ENCODE data around the gene AUTS2.

Gene AUTS2

GRCh38 chr7:69586321-69586720 is 12.0 kb upstream of the AUTS2 start:
- no peaks in the 10 kb centered on the region for H3K4me1 ChIP-seq (ENCODE audit: control insufficient read depth, insufficient read depth, low read length)
- H3K27me3 ChIP-seq (ENCODE audit: control insufficient read depth in 1 of 2, insufficient read depth in 2 of 2, low read length in 2 of 2) = no peaks in the 10 kb centered on the region
- no peaks in the 10 kb centered on the region for H3K36me3 ChIP-seq (ENCODE audit: control insufficient read depth in 2 of 2, insufficient read depth in 2 of 2, low read length in 2 of 2)
- H3K9me3 ChIP-seq (ENCODE audit: control insufficient read depth in 2 of 2, low read length in 2 of 2) = no peaks in the 10 kb centered on the region
- no peak overlapping the region for H3K27ac ChIP-seq (ENCODE audit: low read length)
- no peak overlapping the region for H3K9ac ChIP-seq (ENCODE audit: low read length in 2 of 2)
- no peak overlapping the region for H3K4me3 ChIP-seq (ENCODE audit: low read length in 2 of 2)

GRCh38 chr7:69588773-69589172 is 9.5 kb upstream of the AUTS2 start:
- H3K36me3 ChIP-seq (ENCODE audit: control insufficient read depth in 2 of 2, insufficient read depth in 2 of 2, low read length in 2 of 2) = no peaks in the 10 kb centered on the region
- no peaks in the 10 kb centered on the region for H3K4me1 ChIP-seq (ENCODE audit: control insufficient read depth, insufficient read depth, low read length)
- no peak overlapping the region for H3K4me3 ChIP-seq (ENCODE audit: low read length in 2 of 2)
- no peak overlapping the region for H3K27ac ChIP-seq (ENCODE audit: low read length)
- no peak overlapping the region for H3K9ac ChIP-seq (ENCODE audit: low read length in 2 of 2)
- H3K9me3 ChIP-seq (ENCODE audit: control insufficient read depth in 2 of 2, low read length in 2 of 2) = no peaks in the 10 kb centered on the region
- no peaks in the 10 kb centered on the region for H3K27me3 ChIP-seq (ENCODE audit: control insufficient read depth in 1 of 2, insufficient read depth in 2 of 2, low read length in 2 of 2)

GRCh38 chr7:69591805-69592204 is 6.5 kb upstream of the AUTS2 start:
- no peaks in the 10 kb centered on the region for H3K36me3 ChIP-seq (ENCODE audit: control insufficient read depth in 2 of 2, insufficient read depth in 2 of 2, low read length in 2 of 2)
- no peak overlapping the region for H3K9ac ChIP-seq (ENCODE audit: low read length in 2 of 2)
- no peak overlapping the region for H3K4me3 ChIP-seq (ENCODE audit: low read length in 2 of 2)
- no peak overlapping the region for H3K27ac ChIP-seq (ENCODE audit: low read length)
- H3K27me3 ChIP-seq (ENCODE audit: control insufficient read depth in 1 of 2, insufficient read depth in 2 of 2, low read length in 2 of 2) = no peaks in the 10 kb centered on the region
- H3K4me1 ChIP-seq (ENCODE audit: control insufficient read depth, insufficient read depth, low read length) = peaks cover 4% of the 10 kb centered on the region
- no peaks in the 10 kb centered on the region for H3K9me3 ChIP-seq (ENCODE audit: control insufficient read depth in 2 of 2, low read length in 2 of 2)

- no peak overlapping the region for H3K4me3 ChIP-seq (ENCODE audit: low read length in 2 of 2)
- no peak overlapping the region for H3K27ac ChIP-seq (ENCODE audit: low read length)
- no peak overlapping the region for H3K9ac ChIP-seq (ENCODE audit: low read length in 2 of 2)
- H3K27me3 ChIP-seq (ENCODE audit: control insufficient read depth in 1 of 2, insufficient read depth in 2 of 2, low read length in 2 of 2) = no peaks in the 10 kb centered on the region
- H3K4me1 ChIP-seq (ENCODE audit: control insufficient read depth, insufficient read depth, low read length) = peaks cover 10% of the 10 kb centered on the region
- no peaks in the 10 kb centered on the region for H3K9me3 ChIP-seq (ENCODE audit: control insufficient read depth in 2 of 2, low read length in 2 of 2)
- H3K36me3 ChIP-seq (ENCODE audit: control insufficient read depth in 2 of 2, insufficient read depth in 2 of 2, low read length in 2 of 2) = no peaks in the 10 kb centered on the region
These were observed 4.8 kb upstream of the AUTS2 start for GRCh38 chr7:69593511-69593910.

- H3K27ac ChIP-seq (ENCODE audit: low read length) = no peak overlapping the region
- H3K9ac ChIP-seq (ENCODE audit: low read length in 2 of 2) = no peak overlapping the region
- no peaks in the 10 kb centered on the region for H3K27me3 ChIP-seq (ENCODE audit: control insufficient read depth in 1 of 2, insufficient read depth in 2 of 2, low read length in 2 of 2)
These were observed 2.9 kb upstream of the AUTS2 start for GRCh38 chr7:69595415-69595814.

GRCh38 chr7:69596056-69596455 is 2.2 kb upstream of the AUTS2 start:
- Histone ChIP-seq H3K9ac (ENCODE audit: low read length in 2 of 2) (no peak overlapping the region), H3K27me3 (ENCODE audit: control insufficient read depth in 1 of 2, insufficient read depth in 2 of 2, low read length in 2 of 2) (no peaks in the 10 kb centered on the region), H3K36me3 (ENCODE audit: control insufficient read depth in 2 of 2, insufficient read depth in 2 of 2, low read length in 2 of 2) (no peaks in the 10 kb centered on the region), H3K9me3 (ENCODE audit: control insufficient read depth in 2 of 2, low read length in 2 of 2) (no peaks in the 10 kb centered on the region), H3K27ac (ENCODE audit: low read length) (no peak overlapping the region), H3K4me1 (ENCODE audit: control insufficient read depth, insufficient read depth, low read length) (peaks cover 17% of the 10 kb centered on the region), H3K4me3 (ENCODE audit: low read length in 2 of 2) (no peak overlapping the region)

More at GRCh38 chr7:69595415-69595814, 2.9 kb upstream of the AUTS2 start:
- Histone ChIP-seq H3K9me3 (ENCODE audit: control insufficient read depth in 2 of 2, low read length in 2 of 2) (no peaks in the 10 kb centered on the region), H3K4me1 (ENCODE audit: control insufficient read depth, insufficient read depth, low read length) (peaks cover 10% of the 10 kb centered on the region), H3K4me3 (ENCODE audit: low read length in 2 of 2) (no peak overlapping the region), H3K36me3 (ENCODE audit: control insufficient read depth in 2 of 2, insufficient read depth in 2 of 2, low read length in 2 of 2) (no peaks in the 10 kb centered on the region)

- Histone ChIP-seq H3K9me3 (ENCODE audit: control insufficient read depth in 2 of 2, low read length in 2 of 2) (no peaks in the 10 kb centered on the region), H3K27me3 (ENCODE audit: control insufficient read depth in 1 of 2, insufficient read depth in 2 of 2, low read length in 2 of 2) (no peaks in the 10 kb centered on the region), H3K9ac (ENCODE audit: low read length in 2 of 2) (peak overlapping the region; percentile 66 to 75), H3K4me1 (ENCODE audit: control insufficient read depth, insufficient read depth, low read length) (peaks cover 21% of the 10 kb centered on the region), H3K4me3 (ENCODE audit: low read length in 2 of 2) (peak overlapping the region; percentile 79 to 91), H3K36me3 (ENCODE audit: control insufficient read depth in 2 of 2, insufficient read depth in 2 of 2, low read length in 2 of 2) (no peaks in the 10 kb centered on the region), H3K27ac (ENCODE audit: low read length) (peak overlapping the region; percentile 84)
These were observed 1.5 kb upstream of the AUTS2 start for GRCh38 chr7:69596723-69597277.

GRCh38 chr7:69597278-69598076 is 798 bp upstream of the AUTS2 start:
- Histone ChIP-seq H3K27ac (ENCODE audit: low read length) (peak overlapping the region; percentile 84), H3K9me3 (ENCODE audit: control insufficient read depth in 2 of 2, low read length in 2 of 2) (no peaks in the 10 kb centered on the region), H3K9ac (ENCODE audit: low read length in 2 of 2) (peak overlapping the region; percentile 66 to 75), H3K36me3 (ENCODE audit: control insufficient read depth in 2 of 2, insufficient read depth in 2 of 2, low read length in 2 of 2) (no peaks in the 10 kb centered on the region), H3K4me1 (ENCODE audit: control insufficient read depth, insufficient read depth, low read length) (peaks cover 21% of the 10 kb centered on the region), H3K4me3 (ENCODE audit: low read length in 2 of 2) (peak overlapping the region; percentile 79 to 91), H3K27me3 (ENCODE audit: control insufficient read depth in 1 of 2, insufficient read depth in 2 of 2, low read length in 2 of 2) (no peaks in the 10 kb centered on the region)

GRCh38 chr7:69598487-69599285 is 411 bp downstream of the AUTS2 start:
- H3K4me3 ChIP-seq (ENCODE audit: low read length in 2 of 2) = peak overlapping the region; percentile 83 to 91
- H3K4me1 ChIP-seq (ENCODE audit: control insufficient read depth, insufficient read depth, low read length) = peaks cover 21% of the 10 kb centered on the region
- peak overlapping the region; percentile 68 to 75 for H3K9ac ChIP-seq (ENCODE audit: low read length in 2 of 2)
- H3K27me3 ChIP-seq (ENCODE audit: control insufficient read depth in 1 of 2, insufficient read depth in 2 of 2, low read length in 2 of 2) = no peaks in the 10 kb centered on the region
- H3K9me3 ChIP-seq (ENCODE audit: control insufficient read depth in 2 of 2, low read length in 2 of 2) = no peaks in the 10 kb centered on the region
- peak overlapping the region; percentile 41 for H3K27ac ChIP-seq (ENCODE audit: low read length)
- no peaks in the 10 kb centered on the region for H3K36me3 ChIP-seq (ENCODE audit: control insufficient read depth in 2 of 2, insufficient read depth in 2 of 2, low read length in 2 of 2)

GRCh38 chr7:69599286-69599954 is 1.1 kb downstream of the AUTS2 start:
- peak overlapping the region; percentile 37 for H3K27ac ChIP-seq (ENCODE audit: low read length)
- H3K4me3 ChIP-seq (ENCODE audit: low read length in 2 of 2) = peak overlapping the region; percentile 83 to 91
- H3K4me1 ChIP-seq (ENCODE audit: control insufficient read depth, insufficient read depth, low read length) = peaks cover 24% of the 10 kb centered on the region
- no peaks in the 10 kb centered on the region for H3K36me3 ChIP-seq (ENCODE audit: control insufficient read depth in 2 of 2, insufficient read depth in 2 of 2, low read length in 2 of 2)
- H3K9ac ChIP-seq (ENCODE audit: low read length in 2 of 2) = peak overlapping the region; percentile 71 to 75
- no peaks in the 10 kb centered on the region for H3K27me3 ChIP-seq (ENCODE audit: control insufficient read depth in 1 of 2, insufficient read depth in 2 of 2, low read length in 2 of 2)
- H3K9me3 ChIP-seq (ENCODE audit: control insufficient read depth in 2 of 2, low read length in 2 of 2) = no peaks in the 10 kb centered on the region
